A673 (cell line): ENCODE data around the gene WDR82. TPM values are rescaled to one million over a fixed set of nuclear protein-coding genes. Genes with fewer than 3 reads are reported as not detected.
A peak's percentile ranks its signal among the peaks of the same experiment; 100 is the strongest.
"Not testable (repeated sequence)": the region's sequence is repeated elsewhere in the genome, so short reads cannot be mapped to it uniquely, and the experiment has no call there.

Experiments used
- BruUV-seq: library from RNA; stranded (reverse); fragments of 400-500 nt; replicated peaks from 2 replicates; lab custom pipeline; 2021; lab: Mats Ljungman, UMichigan
- CTCF ChIA-PET: fragments of 300-600 bp; sonication (Branson Sonifier 250); formaldehyde crosslinking; loops from one replicate; lab custom pipeline; 2022; ENCODE audit warnings: antibody characterized with exemption; lab: Charles Lee
- POLR2A ChIA-PET: fragments of 300-600 bp; sonication (Branson Sonifier 250); formaldehyde crosslinking; loops from one replicate; lab custom pipeline; 2022; ENCODE audit warnings: antibody characterized with exemption; ENCODE audit not compliant: low non-redundant PET; lab: Charles Lee
- DNase-seq: peaks from one replicate; pipeline ENCODE4 v3.0.0-alpha.2; 2015; ENCODE audit warnings: low spot score
- H3K27ac ChIP-seq: fragments of 200-600 bp; sonication (generic); 2 replicates; pipeline ENCODE4 v1.5.1; 2016; ENCODE audit warnings: mixed run types, low read depth, mild to moderate bottlenecking, mixed read lengths, antibody characterized with exemption, low read length; ENCODE audit not compliant: poor library complexity, severe bottlenecking
- H3K27me3 ChIP-seq: fragments of 200-600 bp; sonication (generic); replicated peaks from 2 replicates; pipeline ENCODE4 v1.6.1; 2017; ENCODE audit warnings: mixed run types, low read depth, mild to moderate bottlenecking, mixed read lengths, antibody characterized with exemption, low read length; ENCODE audit not compliant: insufficient read depth, poor library complexity
- H3K36me3 ChIP-seq: fragments of 200-600 bp; sonication (generic); 2 replicates; pipeline ENCODE4 v1.6.1; 2016; ENCODE audit warnings: mixed run types, mild to moderate bottlenecking, mixed read lengths, antibody characterized with exemption, low read length; ENCODE audit not compliant: insufficient read depth, poor library complexity, severe bottlenecking
- H3K4me1 ChIP-seq: fragments of 200-600 bp; sonication (generic); 2 replicates; pipeline ENCODE4 v1.6.1; 2017; ENCODE audit warnings: mixed run types, mild to moderate bottlenecking, mixed read lengths, antibody characterized with exemption, low read length; ENCODE audit not compliant: insufficient read depth, poor library complexity, severe bottlenecking
- H3K4me3 ChIP-seq: fragments of 200-600 bp; sonication (generic); 2 replicates; pipeline ENCODE4 v1.5.1; 2016; ENCODE audit warnings: low read depth, mixed run types, mild to moderate bottlenecking, mixed read lengths, low read length; ENCODE audit not compliant: poor library complexity, severe bottlenecking
- H3K9me3 ChIP-seq: fragments of 200-600 bp; sonication (generic); 2 replicates; pipeline ENCODE4 v1.6.1; 2016; ENCODE audit warnings: mixed run types, low read depth, mild to moderate bottlenecking, mixed read lengths, antibody characterized with exemption, low read length; ENCODE audit not compliant: poor library complexity, severe bottlenecking
- CTCF ChIP-seq: fragments of 300-800, 200-600 bp; sonication (generic); conservative IDR thresholded peaks from 2 replicates; pipeline ENCODE4 v1.5.1; 2017; ENCODE audit warnings: low read depth, mild to moderate bottlenecking, antibody characterized with exemption, low read length, moderate library complexity, mixed read lengths
- EZH2 ChIP-seq: fragments of 200-600 bp; sonication (generic); IDR thresholded peaks from 2 replicates; pipeline ENCODE4 v1.6.1; 2017; ENCODE audit warnings: borderline replicate concordance, low read depth, mild to moderate bottlenecking, mixed read lengths, antibody characterized with exemption, low read length; ENCODE audit not compliant: poor library complexity, severe bottlenecking
- intact Hi-C: fragments of 100-400 bp; cut with micrococcal nuclease; formaldehyde crosslinking; loops from one replicate; pipeline ENCODE4 v1.10.0; 2022; ENCODE audit not compliant: unreplicated experiment
- total RNA-seq: library from RNA; stranded (reverse); gene quantifications from 2 replicates; pipeline ENCODE4 v1.2.3, GENCODE V29; 2021

WDR82 gene
- total RNA-seq, 1 experiment from 2014 or later: 54.3 TPM

- intact Hi-C loops: no loop called here
- no peak for DNase-seq
- ChIA-PET CTCF (no interaction called here), POLR2A (no interaction called here)
- H3K36me3 ChIP-seq: no peaks in the 10 kb centered on the region
- TF ChIP-seq EZH2 (no peak), CTCF (no peak)
- peaks cover 3% of the 10 kb centered on the region for H3K4me1 ChIP-seq
- no peaks in the 10 kb centered on the region for H3K27me3 ChIP-seq
- peak overlapping the region; percentile 100 for H3K27ac ChIP-seq
- H3K4me3 ChIP-seq: peak overlapping the region; percentile 79
- no TSS peak for BruUV-seq
- no peaks in the 10 kb centered on the region for H3K9me3 ChIP-seq
These were observed 10.2 kb upstream of the WDR82 start for GRCh38 chr3:52288674-52289073.

DNA sequence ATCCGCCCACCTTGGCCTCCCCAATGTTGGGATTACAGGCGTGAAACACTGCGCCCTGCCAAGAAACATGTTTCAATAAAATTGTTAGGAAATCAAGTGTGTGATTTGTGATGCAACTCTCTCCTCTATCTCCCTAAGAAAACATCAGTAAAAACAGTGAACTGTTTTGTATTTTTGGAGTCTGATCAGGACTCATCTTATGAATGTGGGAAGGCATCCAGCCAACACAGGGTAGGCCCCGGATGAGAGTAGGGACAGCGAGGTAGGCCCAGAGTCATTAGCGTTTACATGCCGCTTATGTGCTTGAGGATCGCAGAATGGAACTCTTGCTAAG is 8.3 kb upstream of the WDR82 start:
- no TSS peak for BruUV-seq
- intact Hi-C loops: no loop called here
- Histone ChIP-seq H3K27me3 (no peaks in the 10 kb centered on the region), H3K9me3 (no peaks in the 10 kb centered on the region), H3K27ac (peak overlapping the region; percentile 100), H3K4me1 (peaks cover 3% of the 10 kb centered on the region), H3K4me3 (peak overlapping the region; percentile 79), H3K36me3 (no peaks in the 10 kb centered on the region)
- DNase-seq: no peak
- CTCF ChIA-PET: no interaction called here
- POLR2A ChIA-PET: no interaction called here
- no peak for TF ChIP-seq CTCF

GRCh38 chr3:52284051-52284450 is 5.6 kb upstream of the WDR82 start:
- H3K4me1 ChIP-seq: peaks cover 10% of the 10 kb centered on the region
- H3K9me3 ChIP-seq, DNase-seq, BruUV-seq, H3K27me3 ChIP-seq, CTCF ChIA-PET, H3K36me3 ChIP-seq, H3K4me3 ChIP-seq, intact Hi-C loops, POLR2A ChIA-PET, H3K27ac ChIP-seq: not testable (repeated sequence)

DNA sequence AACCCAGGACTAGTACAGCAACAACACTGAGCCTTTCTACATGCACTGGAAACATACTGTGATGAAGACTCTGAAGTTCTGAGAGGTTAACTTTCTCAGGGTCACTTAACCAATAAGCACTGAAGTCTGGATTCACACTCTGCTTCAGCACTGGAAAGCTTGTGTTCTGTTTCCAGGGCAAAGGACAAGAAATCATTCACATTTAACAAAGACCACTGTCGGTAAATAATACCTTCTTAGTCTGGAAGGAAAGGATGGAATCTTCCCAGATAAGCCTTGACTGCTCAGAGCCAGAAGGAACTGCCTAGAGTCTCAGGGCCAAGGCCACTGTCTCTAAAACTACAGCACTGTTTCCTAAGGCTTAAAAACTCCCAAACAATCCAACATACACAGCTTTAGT is 4.9 kb upstream of the WDR82 start:
- TF ChIP-seq EZH2: no peak
- BruUV-seq: no TSS peak
- H3K9me3 ChIP-seq: no peaks in the 10 kb centered on the region
- ChIA-PET CTCF (no interaction called here), POLR2A (no interaction called here)
- H3K27ac ChIP-seq: no peak overlapping the region
- no peaks in the 10 kb centered on the region for H3K36me3 ChIP-seq
- H3K4me1 ChIP-seq: peaks cover 7% of the 10 kb centered on the region
- DNase-seq: no peak
- intact Hi-C loops: no loop called here
- H3K4me3 ChIP-seq: no peak overlapping the region
- H3K27me3 ChIP-seq: no peaks in the 10 kb centered on the region
